CD14-positive monocyte (primary cell): ENCODE measurements around the gene RERE. TPM values are rescaled to one million over a fixed set of nuclear protein-coding genes. Genes with fewer than 3 reads are reported as not detected.

ENCODE experiments used
- DNase-seq, 3 donors: peaks; one replicate each; pipeline ENCODE4 v3.0.0-alpha.2; 2011 to 2022
- H2AFZ ChIP-seq: 2 replicates; pipeline ENCODE4 v1.6.0; 2012; ENCODE audit warnings: mild to moderate bottlenecking, low read depth, low read length, inconsistent platforms; ENCODE audit not compliant: insufficient read depth, poor library complexity, severe bottlenecking
- H3K27ac ChIP-seq, 2 donors: 1 replicate in 1 of 2; 2 replicates in 1 of 2; pipeline ENCODE4 v1.5.1; 2012 to 2013; ENCODE audit warnings: low read length in 2 of 2, control low read depth in 1 of 2, inconsistent platforms in 1 of 2, low read depth in 1 of 2, mild to moderate bottlenecking in 1 of 2
- H3K27me3 ChIP-seq, 2 donors: one replicate each; pipeline versions ENCODE4 v1.6.0 to v1.6.1; 2011 to 2013; ENCODE audit warnings: low read length in 2 of 2; ENCODE audit not compliant: control insufficient read depth in 2 of 2, insufficient read depth in 2 of 2
- H3K36me3 ChIP-seq, 2 donors: replicated peaks in 1 of 2; 1 replicate in 1 of 2; 2 replicates in 1 of 2; pipeline versions ENCODE4 v1.5.1 to v1.6.1; 2012 to 2013; ENCODE audit warnings: low read length in 2 of 2, control low read depth in 1 of 2, inconsistent platforms in 1 of 2, mild to moderate bottlenecking in 1 of 2; ENCODE audit not compliant: insufficient read depth in 2 of 2, control insufficient read depth in 1 of 2
- H3K4me1 ChIP-seq, 2 donors: 1 replicate in 1 of 2; 2 replicates in 1 of 2; pipeline versions ENCODE4 v1.5.1 to v1.6.1; 2012 to 2013; ENCODE audit warnings: low read length in 2 of 2, control low read depth in 1 of 2, inconsistent platforms in 1 of 2, mild to moderate bottlenecking in 1 of 2, moderate library complexity in 1 of 2; ENCODE audit not compliant: insufficient read depth in 2 of 2, control insufficient read depth in 1 of 2
- H3K4me2 ChIP-seq: replicated peaks from 2 replicates; pipeline ENCODE3; 2012; ENCODE audit warnings: low read length, moderate library complexity, mild to moderate bottlenecking; ENCODE audit not compliant: poor library complexity, severe bottlenecking; ENCODE audit errors: extremely low read depth
- H3K4me3 ChIP-seq, 3 experiments: fragments of 200-600 bp in 1 of 3; sonication (generic) in 1 of 3; replicated peaks in 1 of 3; 1 replicate in 2 of 3; 2 replicates in 1 of 3; pipeline ENCODE4 v1.5.1; 2011 to 2013; ENCODE audit warnings: low read length in 3 of 3, mild to moderate bottlenecking in 3 of 3, control low read depth in 2 of 3, low read depth in 2 of 3, inconsistent platforms in 1 of 3, moderate library complexity in 1 of 3
- H3K79me2 ChIP-seq: 2 replicates; pipeline ENCODE4 v1.6.0; 2012; ENCODE audit warnings: mild to moderate bottlenecking, control low read depth, inconsistent platforms, low read length, moderate library complexity; ENCODE audit not compliant: insufficient read depth
- H3K9ac ChIP-seq: 2 replicates; pipeline ENCODE4 v1.6.0; 2017; ENCODE audit warnings: low read length, mild to moderate bottlenecking; ENCODE audit not compliant: insufficient read depth, poor library complexity, severe bottlenecking
- H3K9me3 ChIP-seq, 2 donors: replicated peaks in 1 of 2; 1 replicate in 1 of 2; 2 replicates in 1 of 2; pipeline versions ENCODE4 v1.5.1 to v1.6.1; 2012 to 2013; ENCODE audit warnings: low read length in 2 of 2, control low read depth in 1 of 2; ENCODE audit not compliant: control insufficient read depth in 1 of 2, insufficient read depth in 1 of 2
- H4K20me1 ChIP-seq: 2 replicates; pipeline ENCODE4 v1.6.0; 2012; ENCODE audit warnings: mild to moderate bottlenecking, low read length, control low read depth, moderate library complexity; ENCODE audit not compliant: insufficient read depth
- H3K27ac Mint-ChIP-seq, 7 donors: one replicate each; pipeline ENCODE4 v1.8.0; 2020; ENCODE audit warnings: mild to moderate bottlenecking in 7 of 7, mixed read lengths in 7 of 7, moderate library complexity in 6 of 7, inconsistent platforms in 2 of 7
- H3K27me3 Mint-ChIP-seq, 3 donors: one replicate each; pipeline ENCODE4 v1.8.0; 2021 to 2022; ENCODE audit warnings: low read depth in 3 of 3, mild to moderate bottlenecking in 3 of 3, mixed read lengths in 3 of 3, moderate library complexity in 3 of 3, inconsistent platforms in 1 of 3
- H3K36me3 Mint-ChIP-seq, 2 donors: one replicate each; pipeline ENCODE4 v1.8.0; 2020; ENCODE audit warnings: mixed read lengths in 2 of 2, inconsistent platforms in 1 of 2, mild to moderate bottlenecking in 1 of 2
- H3K4me1 Mint-ChIP-seq: one replicate; pipeline ENCODE4 v1.8.0; 2020; ENCODE audit warnings: mild to moderate bottlenecking, mixed read lengths
- H3K4me3 Mint-ChIP-seq, 2 donors: one replicate each; pipeline ENCODE4 v1.8.0; 2020; ENCODE audit warnings: mild to moderate bottlenecking in 2 of 2, mixed read lengths in 2 of 2, moderate library complexity in 1 of 2
- H3K9me3 Mint-ChIP-seq, 7 donors: one replicate each; pipeline ENCODE4 v1.8.0; 2020 to 2022; ENCODE audit warnings: mixed read lengths in 7 of 7, mild to moderate bottlenecking in 6 of 7, moderate library complexity in 6 of 7, inconsistent platforms in 2 of 7
- WGBS: methylation state at CpG from one replicate; pipeline ENCODE4 v1.1.5; 2013; ENCODE audit warnings: missing lambda C conversion rate; ENCODE audit not compliant: insufficient coverage; 5-methylcytosine and 5-hydroxymethylcytosine counted together
- intact Hi-C, 2 donors: fragments of 100-400 bp; cut with micrococcal nuclease; formaldehyde crosslinking; loops; one replicate each; pipeline versions ENCODE4 v1.15.0 to v1.15.1; 2023
- polyA plus RNA-seq, 3 donors: library from polyadenylated mRNA; depleted of rRNA in 1 of 3; unstranded in 2 of 3; stranded (reverse) in 1 of 3; fragments of 300-500 nt in 2 of 3; fragments of >200 nt in 1 of 3; fragmentation: Illumina TruSeq in 2 of 3; gene quantifications; 1 replicate in 2 of 3; 2 replicates in 1 of 3; pipeline ENCODE4 v1.2.3, GENCODE V29; 2012 to 2021
- TF ChIP-seq, protein P1 (sequence below): fragments of 200-600 bp; IDR thresholded peaks from one replicate; pipeline ENCODE4 v1.8.0; 2022; ENCODE audit warnings: antibody characterized with exemption, mild to moderate bottlenecking

Gene RERE
- polyA plus RNA-seq, 3 donors, result 1.2 to 19.4 (median 3.8) TPM

DNA sequence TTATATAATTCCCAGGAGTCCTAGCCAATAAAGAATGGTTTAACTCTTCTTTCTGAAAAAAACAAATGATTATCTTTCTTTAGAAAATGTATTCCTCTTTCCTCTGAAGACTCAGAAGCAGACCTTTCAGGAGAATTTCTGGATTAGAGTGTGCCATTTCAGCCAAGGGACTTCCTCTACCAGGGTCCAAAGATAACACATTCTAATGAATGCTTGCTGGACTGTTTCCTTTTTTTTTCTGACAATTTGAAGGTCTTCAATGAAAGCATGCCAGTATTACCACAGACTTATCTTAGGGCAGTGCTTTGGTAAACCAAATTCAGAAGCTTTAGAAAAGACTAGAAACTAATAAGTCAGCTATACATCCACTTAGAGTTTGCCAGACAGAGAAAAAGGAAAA is 80.5 kb downstream of the RERE start:
- Mint-ChIP-seq H3K4me1 (peaks cover 3% of the 10 kb centered on the region), H3K4me3 (no peak overlapping the region), H3K36me3 (peaks cover 3 to 9% of the 10 kb centered on the region in 2 donors), H3K9me3 (peaks cover 8 to 18% (median 10%) of the 10 kb centered on the region in 7 donors), H3K27me3 (no peaks in the 10 kb centered on the region), H3K27ac (no peak overlapping the region)
- no peak for DNase-seq
- H3K9ac ChIP-seq, result no peak overlapping the region
- no peaks in the 10 kb centered on the region for H3K79me2 ChIP-seq
- H3K27me3 ChIP-seq, result no peaks in the 10 kb centered on the region
- no peak overlapping the region for H3K4me3 ChIP-seq
- no peak overlapping the region for H3K4me2 ChIP-seq
- no peaks in the 10 kb centered on the region for H3K36me3 ChIP-seq
- no peak overlapping the region for H2AFZ ChIP-seq
- intact Hi-C loops, result no loop called here
- H3K9me3 ChIP-seq, result peaks cover 6 to 9% of the 10 kb centered on the region in 2 donors
- TF ChIP-seq, protein P1, sequence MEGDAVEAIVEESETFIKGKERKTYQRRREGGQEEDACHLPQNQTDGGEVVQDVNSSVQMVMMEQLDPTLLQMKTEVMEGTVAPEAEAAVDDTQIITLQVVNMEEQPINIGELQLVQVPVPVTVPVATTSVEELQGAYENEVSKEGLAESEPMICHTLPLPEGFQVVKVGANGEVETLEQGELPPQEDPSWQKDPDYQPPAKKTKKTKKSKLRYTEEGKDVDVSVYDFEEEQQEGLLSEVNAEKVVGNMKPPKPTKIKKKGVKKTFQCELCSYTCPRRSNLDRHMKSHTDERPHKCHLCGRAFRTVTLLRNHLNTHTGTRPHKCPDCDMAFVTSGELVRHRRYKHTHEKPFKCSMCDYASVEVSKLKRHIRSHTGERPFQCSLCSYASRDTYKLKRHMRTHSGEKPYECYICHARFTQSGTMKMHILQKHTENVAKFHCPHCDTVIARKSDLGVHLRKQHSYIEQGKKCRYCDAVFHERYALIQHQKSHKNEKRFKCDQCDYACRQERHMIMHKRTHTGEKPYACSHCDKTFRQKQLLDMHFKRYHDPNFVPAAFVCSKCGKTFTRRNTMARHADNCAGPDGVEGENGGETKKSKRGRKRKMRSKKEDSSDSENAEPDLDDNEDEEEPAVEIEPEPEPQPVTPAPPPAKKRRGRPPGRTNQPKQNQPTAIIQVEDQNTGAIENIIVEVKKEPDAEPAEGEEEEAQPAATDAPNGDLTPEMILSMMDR, result no peak
- H3K4me1 ChIP-seq, result no peaks in the 10 kb centered on the region
- H4K20me1 ChIP-seq, result no peaks in the 10 kb centered on the region
- H3K27ac ChIP-seq, result no peak overlapping the region

DNA sequence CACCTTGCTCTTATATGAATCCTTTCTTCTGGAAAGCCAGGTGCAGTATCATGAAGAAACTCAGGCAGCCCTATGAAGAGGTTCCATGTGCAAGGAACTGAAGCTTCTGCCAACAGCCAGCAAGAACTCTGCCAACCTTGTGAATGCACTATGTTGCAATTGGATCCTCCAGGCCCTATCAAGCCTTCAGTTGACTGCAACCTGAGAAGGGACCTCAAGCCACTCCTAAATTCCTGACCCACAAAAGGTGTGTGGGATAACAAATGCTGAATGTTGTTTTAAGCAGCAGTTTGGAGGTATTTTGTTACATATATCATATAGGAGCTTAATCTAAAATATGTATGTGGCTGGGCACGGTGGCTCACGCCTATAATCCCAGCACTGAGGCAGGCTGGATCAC is 84.0 kb downstream of the RERE start:
- H3K27ac Mint-ChIP-seq, result no peak overlapping the region
- DNase-seq, result no peak
- Histone ChIP-seq H3K9ac (no peak overlapping the region), H3K4me3 (no peak overlapping the region), H3K9me3 (peaks cover 0 to 5% of the 10 kb centered on the region in 2 donors), H4K20me1 (no peaks in the 10 kb centered on the region), H3K79me2 (no peaks in the 10 kb centered on the region), H3K27me3 (no peaks in the 10 kb centered on the region), H3K4me2 (no peak overlapping the region), H3K27ac (no peak overlapping the region), H3K36me3 (no peaks in the 10 kb centered on the region), H2AFZ (no peak overlapping the region), H3K4me1 (no peaks in the 10 kb centered on the region)
- no CpG with 5 or more reads among the region's 2 CpGs for WGBS
- intact Hi-C loops, result no loop called here
- H3K27me3 Mint-ChIP-seq, result no peaks in the 10 kb centered on the region
- H3K4me3 Mint-ChIP-seq, result no peak overlapping the region
- peaks cover 3% of the 10 kb centered on the region for H3K4me1 Mint-ChIP-seq
- TF ChIP-seq, protein P1, result no peak
- H3K36me3 Mint-ChIP-seq, result peaks cover 0 to 4% of the 10 kb centered on the region in 2 donors
- peaks cover 3 to 19% (median 11%) of the 10 kb centered on the region in 7 donors for H3K9me3 Mint-ChIP-seq
